ENCODE data around the gene FMO4.

Gene FMO4

GRCh38 chr1:171313835-171314320, at the start of gene FMO4 (continued):
- TF ChIP-seq ZNF777 (tag by site-specific recombination; IDR thresholded peaks at IDR 0.05; ENCODE audit: borderline replicate concordance) (no peak), ZNF184 (tag by site-specific recombination; IDR thresholded peaks at IDR 0.05) (no peak; the same call in 1 of the 2 replicates), ZNF555 (tag by site-specific recombination; conservative IDR thresholded peaks at IDR 0.05) (no peak), ZNF660 (tag by site-specific recombination; IDR thresholded peaks at IDR 0.05) (no peak; the same call in 1 of the 2 replicates), ZNF37A (tag by site-specific recombination; IDR thresholded peaks at IDR 0.05) (no peak), ZNF544 (tag by site-specific recombination; IDR thresholded peaks at IDR 0.05) (no peak), ZNF292 (tag by site-specific recombination; IDR thresholded peaks at IDR 0.05; ENCODE audit: borderline replicate concordance, low read depth) (no peak), ZNF157 (tag by site-specific recombination; IDR thresholded peaks at IDR 0.05) (no peak), ZNF302 (tag by site-specific recombination; IDR thresholded peaks at IDR 0.05; ENCODE audit: low read depth) (no peak), ZFHX2 (tag by site-specific recombination; conservative IDR thresholded peaks at IDR 0.05) (no peak), HOXA7 (CRISPR knock-in tag; IDR thresholded peaks at IDR 0.05; ENCODE audit: borderline replicate concordance) (no peak), ZBTB7A (tag by site-specific recombination; IDR thresholded peaks at IDR 0.05; ENCODE audit: low read depth) (no peak), REPIN1 (tag by site-specific recombination; IDR thresholded peaks at IDR 0.05; ENCODE audit: low read depth) (no peak), ZNF626 (tag by site-specific recombination; IDR thresholded peaks at IDR 0.05) (no peak), ZXDB (tag by site-specific recombination; IDR thresholded peaks at IDR 0.05) (peak; percentile 46; the same call in 1 of the 2 replicates), ZNF10 (tag by site-specific recombination; IDR thresholded peaks at IDR 0.05) (no peak), GLI4 (tag by site-specific recombination; IDR thresholded peaks at IDR 0.05) (no peak), ZNF792 (tag by site-specific recombination; IDR thresholded peaks at IDR 0.05) (no peak), ZNF155 (tag by site-specific recombination; IDR thresholded peaks at IDR 0.05) (no peak), ZNF274 (IDR thresholded peaks at IDR 0.05; ENCODE audit: low read length) (no peak), ZNF274 (tag by site-specific recombination; IDR thresholded peaks at IDR 0.05; ENCODE audit: borderline replicate concordance) (no peak), ZSCAN30 (tag by site-specific recombination; IDR thresholded peaks at IDR 0.05) (0 out of 2 replicates have a peak, but pooled peaks have one; percentile 41), ZBTB10 (tag by site-specific recombination; IDR thresholded peaks at IDR 0.05) (no peak), ZNF202 (tag by site-specific recombination; IDR thresholded peaks at IDR 0.05; ENCODE audit: borderline replicate concordance) (no peak), ZNF324 (tag by site-specific recombination; IDR thresholded peaks at IDR 0.05) (no peak), ZNF692 (tag by site-specific recombination; IDR thresholded peaks at IDR 0.05) (peak; percentile 32; the same call in 1 of the 2 replicates), ZNF335 (tag by site-specific recombination; conservative IDR thresholded peaks at IDR 0.05) (no peak; the same call in 1 of the 2 replicates)
- TF ChIP-seq, protein P1, sequence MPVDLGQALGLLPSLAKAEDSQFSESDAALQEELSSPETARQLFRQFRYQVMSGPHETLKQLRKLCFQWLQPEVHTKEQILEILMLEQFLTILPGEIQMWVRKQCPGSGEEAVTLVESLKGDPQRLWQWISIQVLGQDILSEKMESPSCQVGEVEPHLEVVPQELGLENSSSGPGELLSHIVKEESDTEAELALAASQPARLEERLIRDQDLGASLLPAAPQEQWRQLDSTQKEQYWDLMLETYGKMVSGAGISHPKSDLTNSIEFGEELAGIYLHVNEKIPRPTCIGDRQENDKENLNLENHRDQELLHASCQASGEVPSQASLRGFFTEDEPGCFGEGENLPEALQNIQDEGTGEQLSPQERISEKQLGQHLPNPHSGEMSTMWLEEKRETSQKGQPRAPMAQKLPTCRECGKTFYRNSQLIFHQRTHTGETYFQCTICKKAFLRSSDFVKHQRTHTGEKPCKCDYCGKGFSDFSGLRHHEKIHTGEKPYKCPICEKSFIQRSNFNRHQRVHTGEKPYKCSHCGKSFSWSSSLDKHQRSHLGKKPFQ (tag by site-specific recombination; IDR thresholded peaks at IDR 0.05), result no peak
- TF ChIP-seq, protein P2, sequence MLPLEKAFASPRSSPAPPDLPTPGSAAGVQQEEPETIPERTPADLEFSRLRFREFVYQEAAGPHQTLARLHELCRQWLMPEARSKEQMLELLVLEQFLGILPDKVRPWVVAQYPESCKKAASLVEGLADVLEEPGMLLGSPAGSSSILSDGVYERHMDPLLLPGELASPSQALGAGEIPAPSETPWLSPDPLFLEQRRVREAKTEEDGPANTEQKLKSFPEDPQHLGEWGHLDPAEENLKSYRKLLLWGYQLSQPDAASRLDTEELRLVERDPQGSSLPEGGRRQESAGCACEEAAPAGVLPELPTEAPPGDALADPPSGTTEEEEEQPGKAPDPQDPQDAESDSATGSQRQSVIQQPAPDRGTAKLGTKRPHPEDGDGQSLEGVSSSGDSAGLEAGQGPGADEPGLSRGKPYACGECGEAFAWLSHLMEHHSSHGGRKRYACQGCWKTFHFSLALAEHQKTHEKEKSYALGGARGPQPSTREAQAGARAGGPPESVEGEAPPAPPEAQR (tag by site-specific recombination; IDR thresholded peaks at IDR 0.05), result no peak
- TF ChIP-seq, protein P3, sequence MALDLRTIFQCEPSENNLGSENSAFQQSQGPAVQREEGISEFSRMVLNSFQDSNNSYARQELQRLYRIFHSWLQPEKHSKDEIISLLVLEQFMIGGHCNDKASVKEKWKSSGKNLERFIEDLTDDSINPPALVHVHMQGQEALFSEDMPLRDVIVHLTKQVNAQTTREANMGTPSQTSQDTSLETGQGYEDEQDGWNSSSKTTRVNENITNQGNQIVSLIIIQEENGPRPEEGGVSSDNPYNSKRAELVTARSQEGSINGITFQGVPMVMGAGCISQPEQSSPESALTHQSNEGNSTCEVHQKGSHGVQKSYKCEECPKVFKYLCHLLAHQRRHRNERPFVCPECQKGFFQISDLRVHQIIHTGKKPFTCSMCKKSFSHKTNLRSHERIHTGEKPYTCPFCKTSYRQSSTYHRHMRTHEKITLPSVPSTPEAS (tag by site-specific recombination; IDR thresholded peaks at IDR 0.05), result no peak
- TF ChIP-seq, protein P4, sequence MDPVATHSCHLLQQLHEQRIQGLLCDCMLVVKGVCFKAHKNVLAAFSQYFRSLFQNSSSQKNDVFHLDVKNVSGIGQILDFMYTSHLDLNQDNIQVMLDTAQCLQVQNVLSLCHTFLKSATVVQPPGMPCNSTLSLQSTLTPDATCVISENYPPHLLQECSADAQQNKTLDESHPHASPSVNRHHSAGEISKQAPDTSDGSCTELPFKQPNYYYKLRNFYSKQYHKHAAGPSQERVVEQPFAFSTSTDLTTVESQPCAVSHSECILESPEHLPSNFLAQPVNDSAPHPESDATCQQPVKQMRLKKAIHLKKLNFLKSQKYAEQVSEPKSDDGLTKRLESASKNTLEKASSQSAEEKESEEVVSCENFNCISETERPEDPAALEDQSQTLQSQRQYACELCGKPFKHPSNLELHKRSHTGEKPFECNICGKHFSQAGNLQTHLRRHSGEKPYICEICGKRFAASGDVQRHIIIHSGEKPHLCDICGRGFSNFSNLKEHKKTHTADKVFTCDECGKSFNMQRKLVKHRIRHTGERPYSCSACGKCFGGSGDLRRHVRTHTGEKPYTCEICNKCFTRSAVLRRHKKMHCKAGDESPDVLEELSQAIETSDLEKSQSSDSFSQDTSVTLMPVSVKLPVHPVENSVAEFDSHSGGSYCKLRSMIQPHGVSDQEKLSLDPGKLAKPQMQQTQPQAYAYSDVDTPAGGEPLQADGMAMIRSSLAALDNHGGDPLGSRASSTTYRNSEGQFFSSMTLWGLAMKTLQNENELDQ (tag by site-specific recombination; IDR thresholded peaks at IDR 0.05; ENCODE audit: low read depth), result no peak

Measured in HEK293 (cell line).